Small intestine (tissue), 7 donors: ENCODE measurements around the gene SSH2. TPM values are rescaled to one million over a fixed set of nuclear protein-coding genes. Genes with fewer than 3 reads are reported as not detected.
A peak's percentile ranks its signal among the peaks of the same experiment; 100 is the strongest.

Source experiments
- DNase-seq, 2 donors: peaks; one replicate each; pipeline versions ENCODE4 v3.0.0 to v3.0.0-alpha.2; 2013
- FAIRE-seq: peaks from 2 replicates; lab custom pipeline; 2012; peaks lifted over from hg19 to GRCh38; lab: Jason Lieb, UNC
- H3K27ac ChIP-seq, 3 donors: one replicate each; pipeline ENCODE4 v1.5.1; 2013; ENCODE audit warnings: low read length in 2 of 3, mild to moderate bottlenecking in 2 of 3, control low read depth in 1 of 3, inconsistent platforms in 1 of 3, low read depth in 1 of 3, moderate library complexity in 1 of 3
- H3K27me3 ChIP-seq, 3 donors: one replicate each; pipeline ENCODE4 v1.6.1; 2013; ENCODE audit warnings: low read length in 3 of 3, inconsistent platforms in 1 of 3; ENCODE audit not compliant: control insufficient read depth in 3 of 3, insufficient read depth in 3 of 3
- H3K36me3 ChIP-seq, 3 donors: one replicate each; pipeline ENCODE4 v1.6.1; 2013; ENCODE audit warnings: low read length in 3 of 3, inconsistent platforms in 1 of 3, low read depth in 1 of 3, mild to moderate bottlenecking in 1 of 3, moderate library complexity in 1 of 3; ENCODE audit not compliant: control insufficient read depth in 3 of 3, insufficient read depth in 2 of 3
- H3K4me1 ChIP-seq, 3 donors: one replicate each; pipeline ENCODE4 v1.6.1; 2013; ENCODE audit warnings: low read length in 2 of 3, inconsistent platforms in 1 of 3, low read depth in 1 of 3, mild to moderate bottlenecking in 1 of 3, moderate library complexity in 1 of 3; ENCODE audit not compliant: control insufficient read depth in 3 of 3, insufficient read depth in 2 of 3
- H3K4me3 ChIP-seq, 3 donors: one replicate each; pipeline ENCODE4 v1.5.1; 2013; ENCODE audit warnings: low read length in 3 of 3, control low read depth in 1 of 3, inconsistent platforms in 1 of 3, low read depth in 1 of 3, mild to moderate bottlenecking in 1 of 3, moderate library complexity in 1 of 3
- H3K9me3 ChIP-seq, 2 donors: one replicate each; pipeline ENCODE4 v1.6.1; 2013; ENCODE audit warnings: low read depth in 1 of 2, low read length in 1 of 2; ENCODE audit not compliant: control insufficient read depth in 2 of 2, insufficient read depth in 1 of 2
- WGBS, 3 donors: extraction: QIAGEN DNeasy Blood & Tissue Kit; methylation state at CpG; one replicate each; pipeline ENCODE4 v1.1.7; 2013; 5-methylcytosine and 5-hydroxymethylcytosine counted together
- polyA plus RNA-seq, 4 donors: library from polyadenylated mRNA; stranded (reverse) in 3 of 4; unstranded in 1 of 4; fragments of 200-250 nt in 3 of 4; fragments of 120-200 nt in 1 of 4; gene quantifications; one replicate each; pipeline versions ENCODE4 v1.2.1 to v1.2.3, GENCODE V29; 2013
- donor health status: healthy with polysubstance abuse.
- donor health status: control.
- donor health status: control.
- donor health status: Bipolar disorder and iron deficiency.
- donor health status: healthy.

Gene SSH2
- polyA plus RNA-seq, 4 donors, result 11.6 to 18.9 (median 13.6) TPM

- WGBS, 3 donors, result 79 to 93% (median 83%) methylated on average over 2 of the region's 2 CpGs
- FAIRE-seq, result no peak
Measured at GRCh38 chr17:29758255-29758654, 171.8 kb downstream of the SSH2 start.

GRCh38 chr17:29757788-29758187 is 172.2 kb downstream of the SSH2 start:
- DNase-seq (no peak), FAIRE-seq (no peak)
- H3K4me1 ChIP-seq, result peaks cover 0 to 8% (median 0%) of the 10 kb centered on the region in 3 donors
- H3K9me3 ChIP-seq, result no peaks in the 10 kb centered on the region
- no peak overlapping the region for H3K27ac ChIP-seq
- no peaks in the 10 kb centered on the region for H3K27me3 ChIP-seq
- H3K4me3 ChIP-seq, result no peak overlapping the region
- WGBS, 3 donors, result 71 to 81% (median 72%) methylated on average over 4 of the region's 4 CpGs
- peaks cover 0 to 6% (median 0%) of the 10 kb centered on the region in 3 donors for H3K36me3 ChIP-seq

More at GRCh38 chr17:29758255-29758654, 171.8 kb downstream of the SSH2 start:
- H3K9me3 ChIP-seq, result no peaks in the 10 kb centered on the region
- no peak overlapping the region for H3K27ac ChIP-seq
- H3K4me1 ChIP-seq, result peaks cover 0 to 8% (median 0%) of the 10 kb centered on the region in 3 donors
- H3K4me3 ChIP-seq, result no peak overlapping the region
- no peak for DNase-seq
- H3K36me3 ChIP-seq, result peaks cover 0 to 5% (median 0%) of the 10 kb centered on the region in 3 donors
- H3K27me3 ChIP-seq, result no peaks in the 10 kb centered on the region

- DNase-seq (no peak), FAIRE-seq (no peak)
- no peak overlapping the region for H3K4me3 ChIP-seq
- peaks cover 0 to 6% (median 2%) of the 10 kb centered on the region in 3 donors for H3K36me3 ChIP-seq
- H3K4me1 ChIP-seq, result no peaks in the 10 kb centered on the region
- H3K27me3 ChIP-seq, result no peaks in the 10 kb centered on the region
- H3K9me3 ChIP-seq, result no peaks in the 10 kb centered on the region
- no peak overlapping the region for H3K27ac ChIP-seq
- 72 to 81% (median 80%) methylated on average over 2 of the region's 2 CpGs for WGBS, 3 donors
Measured at GRCh38 chr17:29753845-29754439, 176.1 kb downstream of the SSH2 start.

GRCh38 chr17:29749045-29749825 is 180.8 kb downstream of the SSH2 start:
- no peak overlapping the region for H3K27ac ChIP-seq
- no peaks in the 10 kb centered on the region for H3K27me3 ChIP-seq
- H3K36me3 ChIP-seq, result peaks cover 0 to 4% (median 2%) of the 10 kb centered on the region in 3 donors
- DNase-seq (no peak), FAIRE-seq (no peak)
- WGBS, 3 donors, result 94 to 96% (median 95%) methylated on average over 5 of the region's 5 CpGs
- H3K4me3 ChIP-seq, result no peak overlapping the region
- no peaks in the 10 kb centered on the region for H3K9me3 ChIP-seq
- H3K4me1 ChIP-seq, result peaks cover 0 to 8% (median 0%) of the 10 kb centered on the region in 3 donors

GRCh38 chr17:29748400-29748799 is 181.6 kb downstream of the SSH2 start:
- Histone ChIP-seq H3K36me3 (peaks cover 0 to 3% (median 2%) of the 10 kb centered on the region in 3 donors), H3K9me3 (no peaks in the 10 kb centered on the region), H3K27me3 (no peaks in the 10 kb centered on the region), H3K4me3 (no peak overlapping the region), H3K4me1 (peaks cover 0 to 13% (median 2%) of the 10 kb centered on the region in 3 donors), H3K27ac (no peak overlapping the region)
- DNase-seq (no peak), FAIRE-seq (no peak)
- 89 to 100% (median 97%) methylated on average over 1 of the region's 1 CpG for WGBS, 3 donors

- 93 to 100% (median 94%) methylated on average over 1 of the region's 1 CpG for WGBS, 3 donors
- FAIRE-seq (no peak), DNase-seq (no peak)
- Histone ChIP-seq H3K4me1 (peaks cover 0 to 13% (median 2%) of the 10 kb centered on the region in 3 donors), H3K27ac (no peak overlapping the region), H3K27me3 (no peaks in the 10 kb centered on the region), H3K36me3 (peaks cover 0 to 2% (median 0%) of the 10 kb centered on the region in 3 donors), H3K4me3 (no peak overlapping the region), H3K9me3 (no peaks in the 10 kb centered on the region)
Measured at GRCh38 chr17:29747660-29748059, 182.4 kb downstream of the SSH2 start.

- H3K27me3 ChIP-seq, result no peaks in the 10 kb centered on the region
- DNase-seq (no peak), FAIRE-seq (no peak)
Measured at GRCh38 chr17:29746669-29747068, 183.4 kb downstream of the SSH2 start.

GRCh38 chr17:29744121-29744520 is 185.9 kb downstream of the SSH2 start:
- no peaks in the 10 kb centered on the region for H3K36me3 ChIP-seq
- H3K27ac ChIP-seq, result peak overlapping the region in 2 of 3 donors; percentile 74 to 75
- no peaks in the 10 kb centered on the region for H3K9me3 ChIP-seq
- no peaks in the 10 kb centered on the region for H3K27me3 ChIP-seq
- 75 to 79% (median 78%) methylated on average over 9 to 10 of the region's 10 CpGs for WGBS, 3 donors
- no peak for FAIRE-seq
- DNase-seq, result no peak
- H3K4me3 ChIP-seq, result no peak overlapping the region
- H3K4me1 ChIP-seq, result peaks cover 2 to 18% (median 8%) of the 10 kb centered on the region in 3 donors

More at GRCh38 chr17:29746669-29747068, 183.4 kb downstream of the SSH2 start:
- no peaks in the 10 kb centered on the region for H3K9me3 ChIP-seq
- H3K4me1 ChIP-seq, result peaks cover 0 to 13% (median 2%) of the 10 kb centered on the region in 3 donors
- WGBS, 3 donors, result 90 to 93% (median 92%) methylated on average over 4 of the region's 4 CpGs
- peaks cover 0 to 2% (median 0%) of the 10 kb centered on the region in 3 donors for H3K36me3 ChIP-seq
- H3K4me3 ChIP-seq, result no peak overlapping the region
- no peak overlapping the region for H3K27ac ChIP-seq
